HFFc6 (cell line): ENCODE measurements around the gene PTPRK. TPM values are rescaled to one million over a fixed set of nuclear protein-coding genes. Genes with fewer than 3 reads are reported as not detected.

Experiments
- DNase-seq: peaks from one replicate; pipeline ENCODE4 v3.0.0-alpha.2; 2018
- H3K27ac Mint-ChIP-seq: 2 replicates; pipeline ENCODE4 v1.8.0; 2020; ENCODE audit warnings: mild to moderate bottlenecking, mixed read lengths
- H3K27me3 Mint-ChIP-seq: 2 replicates; pipeline ENCODE4 v1.8.0; 2021; ENCODE audit warnings: mild to moderate bottlenecking, moderate library complexity, mixed read lengths; ENCODE audit not compliant: insufficient read depth
- H3K36me3 Mint-ChIP-seq: 2 replicates; pipeline ENCODE4 v1.8.0; 2021; ENCODE audit warnings: low read depth, mixed read lengths
- H3K4me1 Mint-ChIP-seq: 2 replicates; pipeline ENCODE4 v1.8.0; 2020; ENCODE audit warnings: low read depth, mixed read lengths
- H3K4me3 Mint-ChIP-seq: 2 replicates; pipeline ENCODE4 v1.8.0; 2020; ENCODE audit warnings: mild to moderate bottlenecking, moderate library complexity, mixed read lengths
- H3K9me3 Mint-ChIP-seq: 2 replicates; pipeline ENCODE4 v1.8.0; 2020; ENCODE audit warnings: mild to moderate bottlenecking, mixed read lengths
- CTCF ChIP-seq: fragments of 200-600 bp; sonication (generic); IDR thresholded peaks from 2 replicates; pipeline ENCODE4 v1.5.0; 2021; ENCODE audit warnings: antibody characterized with exemption, mild to moderate bottlenecking
- total RNA-seq, 6 experiments: library from RNA; stranded (reverse); fragmentation: NEBNext Ultra II Directional; extraction: Animal tissue kit (Norgen Biotek cat#: 25700); gene quantifications; 2 replicates in 1 of 6; 3 replicates in 5 of 6; pipeline ENCODE4 v1.2.3, GENCODE V29; 2021

The PTPRK gene
- total RNA-seq, 6 experiments from 2014 or later = 92.8 to 104 (median 97.3) TPM

DNA sequence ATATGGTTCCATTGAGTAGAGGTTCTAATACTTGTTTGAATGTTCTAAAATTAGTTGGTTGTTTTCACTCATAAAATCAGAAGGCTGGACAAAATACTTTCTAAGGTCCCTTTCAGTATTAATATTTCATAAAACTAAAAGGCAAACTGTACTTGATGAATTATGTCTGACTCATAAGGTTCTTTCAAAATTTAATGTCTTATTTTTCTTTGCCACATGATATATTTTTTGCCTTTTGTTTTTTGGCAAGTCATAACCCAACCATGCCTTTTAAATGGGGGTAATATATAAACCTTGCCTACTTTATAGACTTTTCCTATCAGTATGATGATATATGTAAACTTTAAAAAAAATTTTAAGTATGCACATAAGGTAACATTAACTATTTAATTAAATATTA, 244.7 kb downstream of the PTPRK start:
- Mint-ChIP-seq H3K9me3 (no peaks in the 10 kb centered on the region), H3K4me3 (no peak overlapping the region; the same call in 1 of the 2 replicates), H3K27ac (peak overlapping the region; percentile 83), H3K27me3 (no peaks in the 10 kb centered on the region; the same call in 1 of the 2 replicates), H3K4me1 (peaks cover 66% of the 10 kb centered on the region), H3K36me3 (peaks cover 10% of the 10 kb centered on the region)
- no peak for DNase-seq
- no peak for TF ChIP-seq CTCF

GRCh38 chr6:128275030-128275429, 245.4 kb downstream of the PTPRK start:
- peak; percentile 39 for DNase-seq
- Mint-ChIP-seq H3K27me3 (no peaks in the 10 kb centered on the region; the same call in 1 of the 2 replicates), H3K27ac (peak overlapping the region; percentile 83), H3K9me3 (no peaks in the 10 kb centered on the region), H3K36me3 (peaks cover 10% of the 10 kb centered on the region), H3K4me3 (peak overlapping the region; percentile 61), H3K4me1 (peaks cover 66% of the 10 kb centered on the region)
- TF ChIP-seq CTCF = no peak

DNA sequence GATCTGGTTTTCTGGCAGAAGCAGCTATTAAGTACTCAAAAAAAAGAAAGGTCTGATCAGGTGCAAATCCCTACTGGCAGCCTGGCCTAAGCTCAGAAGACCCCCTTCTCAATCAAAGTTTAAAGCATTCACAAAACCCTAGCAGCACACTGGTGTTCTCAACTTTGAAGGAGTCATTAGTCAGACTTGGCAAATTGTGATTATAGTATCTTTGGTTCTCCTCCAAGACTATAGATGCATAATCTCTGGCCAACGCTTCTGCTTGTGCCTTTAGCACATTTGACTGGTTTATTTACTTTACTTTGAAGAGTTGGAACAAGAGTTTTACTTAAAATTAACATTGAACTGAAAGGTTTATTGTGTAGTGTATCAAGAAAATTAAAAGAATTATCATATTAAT, 248.9 kb downstream of the PTPRK start:
- Mint-ChIP-seq H3K4me1 (peaks cover 62% of the 10 kb centered on the region), H3K9me3 (no peaks in the 10 kb centered on the region), H3K27me3 (no peaks in the 10 kb centered on the region; the same call in 1 of the 2 replicates), H3K36me3 (peaks cover 11% of the 10 kb centered on the region), H3K4me3 (no peak overlapping the region), H3K27ac (no peak overlapping the region)
- no peak for TF ChIP-seq CTCF
- no peak for DNase-seq

- Mint-ChIP-seq H3K36me3 (peaks cover 16% of the 10 kb centered on the region), H3K27ac (no peak overlapping the region), H3K4me3 (no peak overlapping the region), H3K27me3 (no peaks in the 10 kb centered on the region; the same call in 1 of the 2 replicates), H3K9me3 (no peaks in the 10 kb centered on the region), H3K4me1 (peaks cover 62% of the 10 kb centered on the region)
- no peak for TF ChIP-seq CTCF
- DNase-seq = no peak
Measured at GRCh38 chr6:128271011-128271410, 249.4 kb downstream of the PTPRK start.

DNA sequence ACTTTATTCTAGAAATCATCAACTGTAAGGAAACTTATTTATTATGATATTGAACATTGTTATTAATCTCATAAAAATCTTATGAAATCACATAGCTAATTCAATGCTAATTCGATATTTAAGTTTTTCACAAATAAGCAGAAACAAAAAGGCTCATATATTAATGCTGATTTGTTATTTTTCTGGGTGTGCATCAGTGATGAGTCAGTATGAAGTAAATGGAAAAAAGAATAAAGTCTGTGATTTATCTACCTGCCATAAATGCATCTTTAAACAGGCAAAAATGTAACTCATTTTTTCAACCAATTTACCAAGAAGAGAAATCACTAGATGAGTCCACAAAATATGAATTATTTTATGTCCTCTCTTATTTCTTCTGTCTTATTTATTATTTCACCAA, 253.5 kb downstream of the PTPRK start:
- no peaks in the 10 kb centered on the region; the same call in 1 of the 2 replicates for H3K27me3 Mint-ChIP-seq
- TF ChIP-seq CTCF = no peak

DNA sequence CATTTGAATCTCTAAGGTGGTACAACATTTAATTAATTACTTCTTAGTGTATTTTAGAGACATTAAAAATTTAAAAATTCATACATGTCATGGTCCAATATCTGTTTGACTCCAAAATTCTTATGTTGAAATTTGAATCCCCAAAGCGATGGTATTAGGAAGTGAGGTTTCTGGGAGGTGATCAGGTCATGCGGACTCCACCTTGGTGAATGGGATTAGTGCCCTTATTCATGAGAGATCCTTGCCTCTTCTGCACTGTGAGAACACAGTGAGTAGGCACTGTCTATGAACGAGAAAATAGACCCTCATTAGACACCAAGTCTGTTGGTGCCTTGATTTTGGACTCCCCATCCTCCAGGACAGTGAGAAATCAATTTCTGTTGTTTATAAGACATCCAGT, 254.7 kb downstream of the PTPRK start:
- H3K36me3 Mint-ChIP-seq = peaks cover 24% of the 10 kb centered on the region
- TF ChIP-seq CTCF = no peak
- no peak for DNase-seq

More for the DNA sequence above, 253.5 kb downstream of the PTPRK start:
- Mint-ChIP-seq H3K9me3 (no peaks in the 10 kb centered on the region), H3K27ac (no peak overlapping the region), H3K4me1 (peaks cover 42% of the 10 kb centered on the region), H3K36me3 (peaks cover 24% of the 10 kb centered on the region), H3K4me3 (no peak overlapping the region)
- no peak for DNase-seq

More for the DNA sequence above, 254.7 kb downstream of the PTPRK start:
- no peak overlapping the region for H3K27ac Mint-ChIP-seq
- H3K4me1 Mint-ChIP-seq = peaks cover 34% of the 10 kb centered on the region
- no peaks in the 10 kb centered on the region; the same call in 1 of the 2 replicates for H3K27me3 Mint-ChIP-seq
- no peak overlapping the region for H3K4me3 Mint-ChIP-seq
- H3K9me3 Mint-ChIP-seq = no peaks in the 10 kb centered on the region
